Neural cell (in vitro differentiated cells): ENCODE data around the gene SELENOO.

ENCODE experiments used
- CTCF ChIP-seq: fragments of 450-650 bp; IDR thresholded peaks from 2 replicates; pipeline ENCODE4 v1.5.1; 2014; ENCODE audit warnings: antibody characterized with exemption, mild to moderate bottlenecking, moderate library complexity; ENCODE audit not compliant: poor library complexity, severe bottlenecking
- EZH2 ChIP-seq: fragments of 200-600, 300-800 bp; shearing (Covaris generic), sonication (generic); IDR thresholded peaks from 2 replicates; pipeline ENCODE4 v1.6.1; 2014; ENCODE audit warnings: antibody characterized with exemption, low read length, borderline replicate concordance, mild to moderate bottlenecking; ENCODE audit not compliant: insufficient read depth, poor library complexity, severe bottlenecking
- POLR2AphosphoS5 ChIP-seq: IDR thresholded peaks from 2 replicates; pipeline ENCODE4 v1.6.1; 2012
- SMC3 ChIP-seq: fragments of 450-650 bp; conservative IDR thresholded peaks from 2 replicates; pipeline ENCODE4 v1.6.1; 2014; ENCODE audit warnings: antibody characterized with exemption, mild to moderate bottlenecking, moderate library complexity; ENCODE audit not compliant: poor library complexity

GRCh38 chr22:50262973-50263617 lies 62.3 kb downstream of the SELENOO start:
- TF ChIP-seq CTCF (no peak), SMC3 (no peak), EZH2 (no peak), POLR2AphosphoS5 (no peak)
